Ovary (tissue), 9 donors: ENCODE measurements around the gene CFAP70. TPM values are rescaled to one million over a fixed set of nuclear protein-coding genes. Genes with fewer than 3 reads are reported as not detected.

Source experiments
- DNase-seq, 5 donors: peaks; one replicate each; pipeline ENCODE4 v3.0.0-alpha.2; 2019 to 2020
- H3K27ac ChIP-seq, 2 donors: fragments of 200-600 bp; one replicate each; pipeline versions ENCODE4 v1.5.1 to v1.8.0; 2019 to 2022
- H3K27me3 ChIP-seq: fragments of 200-600 bp; one replicate; pipeline ENCODE4 v1.8.0; 2022
- H3K36me3 ChIP-seq: fragments of 200-600 bp; sonication (generic); one replicate; pipeline ENCODE4 v1.5.1; 2019
- H3K4me1 ChIP-seq: one replicate; pipeline ENCODE4 v1.8.1; 2013; ENCODE audit warnings: mild to moderate bottlenecking, moderate library complexity; ENCODE audit not compliant: insufficient read depth
- H3K4me3 ChIP-seq: fragments of 200-600 bp; sonication (generic); one replicate; pipeline ENCODE4 v1.5.1; 2017
- H3K9me3 ChIP-seq, 2 donors: fragments of 200-600 bp in 1 of 2; sonication (generic) in 1 of 2; one replicate each; pipeline versions ENCODE4 v1.5.1 to v1.8.1; 2013 to 2019; ENCODE audit warnings: mild to moderate bottlenecking in 1 of 2, moderate library complexity in 1 of 2
- EP300 ChIP-seq: sonication (generic); formaldehyde crosslinking; IDR thresholded peaks from one replicate; pipeline ENCODE4 v1.6.1; 2017; ENCODE audit warnings: antibody characterized with exemption
- POLR2A ChIP-seq: fragments of 450-650 bp; IDR thresholded peaks from one replicate; pipeline ENCODE4 v1.6.1; 2017; ENCODE audit warnings: antibody characterized with exemption, mild to moderate bottlenecking, moderate library complexity
- WGBS, 3 donors: extraction: QIAGEN DNeasy Blood & Tissue Kit in 1 of 3; methylation state at CpG; one replicate each; pipeline versions ENCODE4 v1.1.5 to v1.1.7; 2013 to 2017; 5-methylcytosine and 5-hydroxymethylcytosine counted together
- intact Hi-C, 4 donors: fragments of 100-400 bp; cut with DNase I; formaldehyde crosslinking; loops; one replicate each; pipeline versions ENCODE4 v1.11.0 to v1.15.1; 2022 to 2023
- polyA plus RNA-seq, 2 donors: library from polyadenylated mRNA; stranded (reverse); fragments of 200-250 nt in 1 of 2; fragments of 350-450 nt in 1 of 2; fragmentation: Illumina TruSeq in 1 of 2; extraction: RNeasy Lipid Tissue Mini Kit (QIAGEN cat#74804) in 1 of 2; gene quantifications; one replicate each; pipeline ENCODE4 v1.2.3, GENCODE V29; 2013 to 2014
- total RNA-seq, 7 donors: library from RNA; depleted of rRNA in 2 of 7; stranded (reverse); fragments of >200 nt in 2 of 7; fragmentation: NEBNext Ultra II Directional in 3 of 7; extraction: Animal tissue kit (Norgen Biotek cat#: 25700) in 3 of 7; gene quantifications; one replicate each; pipeline versions ENCODE4 v1.1.0 to v1.2.4, GENCODE V29; 2016 to 2023
- TF ChIP-seq, protein P1 (sequence below), 3 donors: fragments of 450-650 bp in 2 of 3; fragments of 200-600 bp in 1 of 3; IDR thresholded peaks; one replicate each; pipeline versions ENCODE4 v1.5.1 to v1.8.0; 2016 to 2022; ENCODE audit warnings: antibody characterized with exemption in 3 of 3, mild to moderate bottlenecking in 1 of 3
- donor health status: DM: no; HTN: no; CAD: no; lungs with moderate emphysema.
- donor health status: DM: no; HTN: no; CAD: no.
- donor health status: Bipolar disorder and iron deficiency.
- donor health status: DM: yes; HTN: yes; CAD: no.
- donor health status: DM: no; HTN: no; CAD: no.
- donor health status: DM: yes; HTN: yes; CAD: no.

Gene CFAP70
- total and polyA plus RNA-seq, 9 donors, result 1.8 to 36.9 (median 3.8) TPM

DNA sequence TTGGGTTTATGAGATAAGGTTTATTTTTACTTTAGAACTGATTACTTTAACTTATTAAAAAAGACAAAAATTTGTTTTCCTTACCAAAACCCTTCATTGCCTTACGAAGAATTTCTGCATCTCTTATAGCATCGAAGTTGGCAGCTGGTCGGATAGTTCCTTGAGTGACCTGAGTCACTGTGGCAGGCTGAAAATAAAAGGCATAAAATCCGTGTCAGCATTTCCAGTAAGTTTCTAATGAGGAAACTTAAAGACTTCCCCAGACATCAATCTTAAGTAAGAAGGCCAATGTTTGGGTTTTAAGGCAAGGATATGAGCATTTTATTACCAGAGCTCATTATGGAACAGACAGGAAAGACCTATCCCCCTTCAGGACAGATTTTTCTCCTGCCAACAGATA, 29.6 kb upstream of the CFAP70 start:
- Histone ChIP-seq H3K27me3 (no peaks in the 10 kb centered on the region), H3K36me3 (no peaks in the 10 kb centered on the region), H3K27ac (no peak overlapping the region), H3K4me3 (no peak overlapping the region), H3K9me3 (no peaks in the 10 kb centered on the region), H3K4me1 (no peaks in the 10 kb centered on the region)
- 91% methylated on average over 4 of the region's 4 CpGs for WGBS, 3 donors
- no peak for DNase-seq
- intact Hi-C loops, result no loop called here
- TF ChIP-seq, protein P1, sequence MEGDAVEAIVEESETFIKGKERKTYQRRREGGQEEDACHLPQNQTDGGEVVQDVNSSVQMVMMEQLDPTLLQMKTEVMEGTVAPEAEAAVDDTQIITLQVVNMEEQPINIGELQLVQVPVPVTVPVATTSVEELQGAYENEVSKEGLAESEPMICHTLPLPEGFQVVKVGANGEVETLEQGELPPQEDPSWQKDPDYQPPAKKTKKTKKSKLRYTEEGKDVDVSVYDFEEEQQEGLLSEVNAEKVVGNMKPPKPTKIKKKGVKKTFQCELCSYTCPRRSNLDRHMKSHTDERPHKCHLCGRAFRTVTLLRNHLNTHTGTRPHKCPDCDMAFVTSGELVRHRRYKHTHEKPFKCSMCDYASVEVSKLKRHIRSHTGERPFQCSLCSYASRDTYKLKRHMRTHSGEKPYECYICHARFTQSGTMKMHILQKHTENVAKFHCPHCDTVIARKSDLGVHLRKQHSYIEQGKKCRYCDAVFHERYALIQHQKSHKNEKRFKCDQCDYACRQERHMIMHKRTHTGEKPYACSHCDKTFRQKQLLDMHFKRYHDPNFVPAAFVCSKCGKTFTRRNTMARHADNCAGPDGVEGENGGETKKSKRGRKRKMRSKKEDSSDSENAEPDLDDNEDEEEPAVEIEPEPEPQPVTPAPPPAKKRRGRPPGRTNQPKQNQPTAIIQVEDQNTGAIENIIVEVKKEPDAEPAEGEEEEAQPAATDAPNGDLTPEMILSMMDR (IDR thresholded peaks at IDR 0.05), result no peak
- TF ChIP-seq POLR2A (no peak), EP300 (no peak)

DNA sequence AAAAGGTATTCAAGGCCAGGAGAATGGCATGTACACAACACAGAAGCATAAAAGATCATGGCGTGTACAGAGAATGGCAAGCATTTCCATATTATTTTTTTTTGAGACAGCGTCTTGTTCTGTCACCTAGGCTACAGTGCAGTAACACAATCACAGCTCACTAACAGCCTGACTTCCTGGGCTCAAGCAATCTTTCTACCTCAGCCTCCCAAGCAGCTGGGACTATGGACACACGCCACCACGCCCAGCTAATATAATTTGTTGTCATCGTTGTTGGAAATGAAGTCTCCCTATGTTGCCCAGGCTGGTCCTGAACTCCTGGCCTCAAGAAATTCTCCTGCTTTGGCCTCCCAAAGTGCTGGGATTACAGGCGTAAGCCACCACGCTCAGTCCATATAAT, 27.9 kb upstream of the CFAP70 start:
- no peak for DNase-seq
- Histone ChIP-seq H3K36me3 (no peaks in the 10 kb centered on the region), H3K9me3 (no peaks in the 10 kb centered on the region), H3K27me3 (no peaks in the 10 kb centered on the region), H3K4me1 (no peaks in the 10 kb centered on the region), H3K4me3 (no peak overlapping the region), H3K27ac (no peak overlapping the region)
- 94 to 97% (median 96%) methylated on average over 7 of the region's 7 CpGs for whole genome bisulfite sequencing, 3 donors
- TF ChIP-seq POLR2A, result no peak
- TF ChIP-seq EP300, result no peak
- TF ChIP-seq, protein P1 (IDR thresholded peaks at IDR 0.05), result no peak
- intact Hi-C loops, result no loop called here

DNA sequence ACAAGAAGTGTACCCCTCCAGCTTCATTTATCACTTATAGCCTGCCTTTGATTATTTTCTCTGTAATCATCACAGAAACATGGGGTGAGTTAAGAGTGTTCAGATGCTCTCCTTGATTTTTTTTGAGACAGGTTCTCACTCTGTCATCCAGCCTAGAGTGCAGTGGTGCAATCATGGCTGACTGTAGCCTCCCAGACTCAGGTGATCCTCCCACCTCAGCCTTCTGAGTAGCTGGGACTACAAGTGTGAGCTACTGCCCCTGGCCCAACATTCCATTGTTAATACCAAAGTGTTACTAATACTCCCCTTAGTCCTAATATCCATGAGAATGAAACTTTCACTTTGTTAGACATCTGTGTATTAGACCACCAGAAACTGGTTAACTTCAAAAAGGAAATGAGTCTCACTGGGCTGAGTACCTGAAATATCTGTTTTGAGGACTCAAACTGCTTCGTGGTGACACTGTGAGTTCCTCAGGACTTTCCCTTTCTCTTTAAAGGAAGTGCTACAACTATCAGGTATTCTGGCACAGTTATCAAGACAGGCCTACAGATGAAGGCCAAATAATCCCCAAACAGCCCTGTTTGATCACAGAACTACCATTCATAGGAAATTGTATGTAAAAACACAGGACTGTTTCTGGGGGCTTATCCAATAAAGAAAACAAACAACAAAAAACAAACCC, 20.5 kb upstream of the CFAP70 start:
- no peak for DNase-seq
- Histone ChIP-seq H3K4me1 (no peaks in the 10 kb centered on the region), H3K9me3 (no peaks in the 10 kb centered on the region), H3K36me3 (peaks cover 2% of the 10 kb centered on the region), H3K27me3 (no peaks in the 10 kb centered on the region), H3K4me3 (no peak overlapping the region), H3K27ac (no peak overlapping the region)
- intact Hi-C loops, result no loop called here
- TF ChIP-seq EP300 (no peak), POLR2A (no peak)
- TF ChIP-seq, protein P1 (IDR thresholded peaks at IDR 0.05), result no peak
- 7 to 36% (median 11%) methylated on average over 1 of the region's 1 CpG for WGBS, 3 donors

DNA sequence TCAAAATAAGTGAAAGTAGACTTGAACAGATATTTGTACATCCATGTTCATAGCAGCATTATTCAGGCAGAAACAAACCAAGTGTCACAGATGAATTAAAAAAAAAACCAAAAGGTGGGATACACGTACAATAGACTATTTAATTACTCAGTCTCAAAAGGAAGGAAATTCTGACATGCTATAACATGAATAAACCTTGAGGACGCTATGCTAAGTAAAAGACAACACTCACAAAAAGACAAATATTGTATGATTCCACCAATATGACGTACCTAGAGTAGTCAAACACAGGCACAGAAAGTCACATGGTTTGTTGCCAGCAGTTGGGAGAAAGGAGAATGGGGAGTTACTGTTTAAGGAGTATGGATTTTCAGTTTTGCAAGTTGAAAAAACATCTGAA, 18.0 kb upstream of the CFAP70 start:
- H3K36me3 ChIP-seq, result peaks cover 2% of the 10 kb centered on the region
- no peaks in the 10 kb centered on the region for H3K4me1 ChIP-seq
- no peaks in the 10 kb centered on the region for H3K27me3 ChIP-seq
- no peak for DNase-seq
- H3K9me3 ChIP-seq, result no peaks in the 10 kb centered on the region
- 69 to 77% (median 69%) methylated on average over 3 of the region's 3 CpGs for WGBS, 3 donors
- TF ChIP-seq, protein P1 (IDR thresholded peaks at IDR 0.05), result no peak
- no peak for TF ChIP-seq POLR2A
- TF ChIP-seq EP300, result no peak
- H3K4me3 ChIP-seq, result no peak overlapping the region
- H3K27ac ChIP-seq, result no peak overlapping the region
- intact Hi-C loops, result no loop called here
